ENCODE results near the gene PTPRCAP.
A peak's percentile ranks its signal among the peaks of the same experiment; 100 is the strongest.
"Not testable (repeated sequence)": the region's sequence is repeated elsewhere in the genome, so short reads cannot be mapped to it uniquely, and the experiment has no call there.

PTPRCAP gene

GRCh38 chr11:67409781-67410368, 27.6 kb downstream of the PTPRCAP start:
- DNase-seq (ENCODE audit: low read depth in 3 of 3), result no peak

- no peak for DNase-seq (ENCODE audit: low read depth in 3 of 3)
Observed at GRCh38 chr11:67409261-67409666, 28.2 kb downstream of the PTPRCAP start.

- no peak for DNase-seq (ENCODE audit: low read depth in 3 of 3)
Observed at GRCh38 chr11:67408437-67409200, 28.9 kb downstream of the PTPRCAP start.

GRCh38 chr11:67407688-67408163, 29.8 kb downstream of the PTPRCAP start:
- no peak for DNase-seq (ENCODE audit: low read depth in 3 of 3)

- no peak for DNase-seq (ENCODE audit: low read depth in 3 of 3)
Observed at GRCh38 chr11:67406969-67407687, 30.4 kb downstream of the PTPRCAP start.

- DNase-seq (ENCODE audit: low read depth in 3 of 3), result no peak
Observed at GRCh38 chr11:67406420-67406968, 31.0 kb downstream of the PTPRCAP start.

GRCh38 chr11:67405688-67406339, 31.7 kb downstream of the PTPRCAP start:
- no peak for DNase-seq (ENCODE audit: low read depth in 3 of 3)

GRCh38 chr11:67405196-67405567, 32.3 kb downstream of the PTPRCAP start:
- DNase-seq (ENCODE audit: low read depth in 3 of 3), result no peak

GRCh38 chr11:67404515-67405195, 32.8 kb downstream of the PTPRCAP start:
- no peak for DNase-seq (ENCODE audit: low read depth in 3 of 3)

- not testable (repeated sequence) for DNase-seq (ENCODE audit: low read depth in 3 of 3)
Observed at GRCh38 chr11:67403085-67403484, 34.4 kb downstream of the PTPRCAP start.

- not testable (repeated sequence) for DNase-seq (ENCODE audit: low read depth in 3 of 3)
Observed at GRCh38 chr11:67402192-67402839, 35.2 kb downstream of the PTPRCAP start.

- peak; percentile 85 to 90 (median 89) for DNase-seq (ENCODE audit: low read depth in 3 of 3)
Observed at GRCh38 chr11:67401495-67402191, 35.8 kb downstream of the PTPRCAP start, which contains the start of gene PPP1CA. TSS of gene PPP1CA (minus strand) at chr11:67401858. CDS start at chr11:67401782, 76 bp downstream.

- no peak for DNase-seq (ENCODE audit: low read depth in 3 of 3)
Observed at GRCh38 chr11:67400942-67401494, 36.5 kb downstream of the PTPRCAP start.

- DNase-seq (ENCODE audit: low read depth in 3 of 3), result no peak
Observed at GRCh38 chr11:67400251-67400941, 37.1 kb downstream of the PTPRCAP start.

- no peak for DNase-seq (ENCODE audit: low read depth in 3 of 3)
Observed at GRCh38 chr11:67398661-67399563, 38.6 kb downstream of the PTPRCAP start.

- no peak for DNase-seq (ENCODE audit: low read depth in 3 of 3)
Observed at GRCh38 chr11:67397986-67398660, 39.4 kb downstream of the PTPRCAP start.

GRCh38 chr11:67397536-67397935, 39.9 kb downstream of the PTPRCAP start:
- no peak for DNase-seq (ENCODE audit: low read depth in 3 of 3)

Measured in stimulated activated CD4-positive, alpha-beta T cell treated with anti-CD3 and anti-CD28 coated beads, TNF-alpha, amount 100 ng/mL, for 4 hours (primary cell).